Sigmoid colon (tissue), 4 donors: Measurements from ENCODE around the gene PRKG1.

Experiments
- CTCF ChIP-seq, 4 experiments: fragments of 450-650 bp in 3 of 4; fragments of 200-600 bp in 1 of 4; IDR thresholded peaks; one replicate each; pipeline ENCODE4 v1.5.1; 2016 to 2019; ENCODE audit warnings: antibody characterized with exemption in 4 of 4, mild to moderate bottlenecking in 3 of 4, moderate library complexity in 2 of 4
- EP300 ChIP-seq, 4 donors: sonication (generic); formaldehyde crosslinking; IDR thresholded peaks; one replicate each; pipeline ENCODE4 v1.6.1; 2017; ENCODE audit warnings: antibody characterized with exemption in 4 of 4
- POLR2A ChIP-seq, 2 donors: fragments of 450-650 bp; IDR thresholded peaks; one replicate each; pipeline ENCODE4 v1.6.1; 2016; ENCODE audit warnings: antibody characterized with exemption in 2 of 2, mild to moderate bottlenecking in 2 of 2, moderate library complexity in 2 of 2
- POLR2AphosphoS5 ChIP-seq, 4 donors: sonication (generic); formaldehyde crosslinking; IDR thresholded peaks; one replicate each; pipeline ENCODE4 v1.6.1; 2017; ENCODE audit warnings: antibody characterized with exemption in 4 of 4

GRCh38 chr10:52198540-52198939 is 1124.3 kb downstream of the PRKG1 start:
- TF ChIP-seq CTCF (IDR thresholded peaks at IDR 0.05): no peak
- no peak for TF ChIP-seq POLR2A (IDR thresholded peaks at IDR 0.05)
- no peak for TF ChIP-seq POLR2AphosphoS5 (IDR thresholded peaks at IDR 0.05)
- TF ChIP-seq EP300 (IDR thresholded peaks at IDR 0.05): no peak
